ENCODE data around the gene GREB1.

GREB1 gene

GRCh38 chr2:11534071-11534745, 363 bp downstream of the GREB1 start:
- Histone ChIP-seq H3K9me3 (ENCODE audit: control insufficient read depth, low read length) (no peaks in the 10 kb centered on the region), H3K27me3 (ENCODE audit: control insufficient read depth, insufficient read depth, low read length) (no peaks in the 10 kb centered on the region), H3K36me3 (ENCODE audit: control insufficient read depth, insufficient read depth, low read length) (no peaks in the 10 kb centered on the region), H3K4me3 (ENCODE audit: low read length) (no peak overlapping the region), H3K4me1 (ENCODE audit: control insufficient read depth, insufficient read depth, low read length) (peaks cover under 1% of the 10 kb centered on the region), H3K9ac (ENCODE audit: low read length) (no peak overlapping the region)

GRCh38 chr2:11534746-11535484, 1.1 kb downstream of the GREB1 start:
- Histone ChIP-seq H3K4me1 (ENCODE audit: control insufficient read depth, insufficient read depth, low read length) (peaks cover 4% of the 10 kb centered on the region), H3K9me3 (ENCODE audit: control insufficient read depth, low read length) (no peaks in the 10 kb centered on the region), H3K9ac (ENCODE audit: low read length) (no peak overlapping the region), H3K27me3 (ENCODE audit: control insufficient read depth, insufficient read depth, low read length) (no peaks in the 10 kb centered on the region), H3K36me3 (ENCODE audit: control insufficient read depth, insufficient read depth, low read length) (no peaks in the 10 kb centered on the region), H3K4me3 (ENCODE audit: low read length) (no peak overlapping the region)

- no peak overlapping the region for H3K4me3 ChIP-seq (ENCODE audit: low read length)
- H3K9me3 ChIP-seq (ENCODE audit: control insufficient read depth, low read length), result no peaks in the 10 kb centered on the region
- H3K9ac ChIP-seq (ENCODE audit: low read length), result no peak overlapping the region
- no peaks in the 10 kb centered on the region for H3K36me3 ChIP-seq (ENCODE audit: control insufficient read depth, insufficient read depth, low read length)
- peaks cover 4% of the 10 kb centered on the region for H3K4me1 ChIP-seq (ENCODE audit: control insufficient read depth, insufficient read depth, low read length)
- H3K27me3 ChIP-seq (ENCODE audit: control insufficient read depth, insufficient read depth, low read length), result no peaks in the 10 kb centered on the region
Observed at GRCh38 chr2:11535899-11536344, 2.1 kb downstream of the GREB1 start.

- no peak overlapping the region for H3K9ac ChIP-seq (ENCODE audit: low read length)
- H3K36me3 ChIP-seq (ENCODE audit: control insufficient read depth, insufficient read depth, low read length), result no peaks in the 10 kb centered on the region
- H3K27me3 ChIP-seq (ENCODE audit: control insufficient read depth, insufficient read depth, low read length), result no peaks in the 10 kb centered on the region
- peaks cover 4% of the 10 kb centered on the region for H3K4me1 ChIP-seq (ENCODE audit: control insufficient read depth, insufficient read depth, low read length)
- H3K4me3 ChIP-seq (ENCODE audit: low read length), result no peak overlapping the region
- no peaks in the 10 kb centered on the region for H3K9me3 ChIP-seq (ENCODE audit: control insufficient read depth, low read length)
Observed at GRCh38 chr2:11537951-11538350, 4.1 kb downstream of the GREB1 start.

- Histone ChIP-seq H3K36me3 (ENCODE audit: control insufficient read depth, insufficient read depth, low read length) (no peaks in the 10 kb centered on the region), H3K9me3 (ENCODE audit: control insufficient read depth, low read length) (no peaks in the 10 kb centered on the region), H3K9ac (ENCODE audit: low read length) (no peak overlapping the region), H3K27me3 (ENCODE audit: control insufficient read depth, insufficient read depth, low read length) (no peaks in the 10 kb centered on the region), H3K4me3 (ENCODE audit: low read length) (no peak overlapping the region), H3K4me1 (ENCODE audit: control insufficient read depth, insufficient read depth, low read length) (peaks cover 4% of the 10 kb centered on the region)
Observed at GRCh38 chr2:11539317-11540147, 5.7 kb downstream of the GREB1 start.

- Histone ChIP-seq H3K4me3 (ENCODE audit: low read length) (no peak overlapping the region), H3K4me1 (ENCODE audit: control insufficient read depth, insufficient read depth, low read length) (peaks cover 4% of the 10 kb centered on the region), H3K27me3 (ENCODE audit: control insufficient read depth, insufficient read depth, low read length) (no peaks in the 10 kb centered on the region), H3K36me3 (ENCODE audit: control insufficient read depth, insufficient read depth, low read length) (no peaks in the 10 kb centered on the region), H3K9ac (ENCODE audit: low read length) (no peak overlapping the region), H3K9me3 (ENCODE audit: control insufficient read depth, low read length) (no peaks in the 10 kb centered on the region)
Observed at GRCh38 chr2:11540148-11540995, 6.5 kb downstream of the GREB1 start.

GRCh38 chr2:11540996-11541692, 7.3 kb downstream of the GREB1 start:
- Histone ChIP-seq H3K27me3 (ENCODE audit: control insufficient read depth, insufficient read depth, low read length) (no peaks in the 10 kb centered on the region), H3K36me3 (ENCODE audit: control insufficient read depth, insufficient read depth, low read length) (no peaks in the 10 kb centered on the region), H3K9me3 (ENCODE audit: control insufficient read depth, low read length) (no peaks in the 10 kb centered on the region), H3K4me1 (ENCODE audit: control insufficient read depth, insufficient read depth, low read length) (peaks cover 4% of the 10 kb centered on the region), H3K9ac (ENCODE audit: low read length) (no peak overlapping the region), H3K4me3 (ENCODE audit: low read length) (no peak overlapping the region)

- H3K4me3 ChIP-seq (ENCODE audit: low read length), result no peak overlapping the region
- no peaks in the 10 kb centered on the region for H3K27me3 ChIP-seq (ENCODE audit: control insufficient read depth, insufficient read depth, low read length)
- H3K9ac ChIP-seq (ENCODE audit: low read length), result no peak overlapping the region
- no peaks in the 10 kb centered on the region for H3K36me3 ChIP-seq (ENCODE audit: control insufficient read depth, insufficient read depth, low read length)
- peaks cover 4% of the 10 kb centered on the region for H3K4me1 ChIP-seq (ENCODE audit: control insufficient read depth, insufficient read depth, low read length)
- no peaks in the 10 kb centered on the region for H3K9me3 ChIP-seq (ENCODE audit: control insufficient read depth, low read length)
Observed at GRCh38 chr2:11541693-11542274, 7.9 kb downstream of the GREB1 start.

GRCh38 chr2:11542275-11542819, 8.5 kb downstream of the GREB1 start:
- Histone ChIP-seq H3K4me3 (ENCODE audit: low read length) (no peak overlapping the region), H3K9me3 (ENCODE audit: control insufficient read depth, low read length) (no peaks in the 10 kb centered on the region), H3K4me1 (ENCODE audit: control insufficient read depth, insufficient read depth, low read length) (peaks cover 4% of the 10 kb centered on the region), H3K36me3 (ENCODE audit: control insufficient read depth, insufficient read depth, low read length) (no peaks in the 10 kb centered on the region), H3K27me3 (ENCODE audit: control insufficient read depth, insufficient read depth, low read length) (no peaks in the 10 kb centered on the region), H3K9ac (ENCODE audit: low read length) (no peak overlapping the region)

GRCh38 chr2:11543337-11544216, 9.7 kb downstream of the GREB1 start:
- Histone ChIP-seq H3K36me3 (ENCODE audit: control insufficient read depth, insufficient read depth, low read length) (no peaks in the 10 kb centered on the region), H3K27me3 (ENCODE audit: control insufficient read depth, insufficient read depth, low read length) (no peaks in the 10 kb centered on the region), H3K9ac (ENCODE audit: low read length) (no peak overlapping the region), H3K9me3 (ENCODE audit: control insufficient read depth, low read length) (no peaks in the 10 kb centered on the region), H3K4me3 (ENCODE audit: low read length) (no peak overlapping the region), H3K4me1 (ENCODE audit: control insufficient read depth, insufficient read depth, low read length) (peaks cover 4% of the 10 kb centered on the region)

Data from mucosa of stomach (tissue), 1 donor.